GM15510 (cell line): ENCODE measurements around the gene GDPD5.

ENCODE experiments used
- POLR2A ChIP-seq: IDR thresholded peaks from 3 replicates; pipeline ENCODE4 v1.6.1; 2011; ENCODE audit warnings: borderline replicate concordance; ENCODE audit not compliant: insufficient read length; ENCODE audit errors: extremely low read depth

The GDPD5 gene

GRCh38 chr11:75499423-75500190, 26.1 kb downstream of the GDPD5 start:
- TF ChIP-seq POLR2A: no peak

- no peak for TF ChIP-seq POLR2A
Measured at GRCh38 chr11:75498556-75499255, 27.0 kb downstream of the GDPD5 start.

- TF ChIP-seq POLR2A: no peak
Measured at GRCh38 chr11:75497788-75498409, 27.8 kb downstream of the GDPD5 start.

GRCh38 chr11:75496305-75496752, 29.4 kb downstream of the GDPD5 start:
- TF ChIP-seq POLR2A: no peak

GRCh38 chr11:75495749-75496304, 29.9 kb downstream of the GDPD5 start:
- no peak for TF ChIP-seq POLR2A

- TF ChIP-seq POLR2A: no peak
Measured at GRCh38 chr11:75493626-75494025, 32.1 kb downstream of the GDPD5 start.

GRCh38 chr11:75492181-75492820, 33.4 kb downstream of the GDPD5 start:
- TF ChIP-seq POLR2A: no peak

- no peak for TF ChIP-seq POLR2A
Measured at GRCh38 chr11:75491465-75491864, 34.3 kb downstream of the GDPD5 start.

- TF ChIP-seq POLR2A: no peak
Measured at GRCh38 chr11:75490221-75491181, 35.2 kb downstream of the GDPD5 start.

- TF ChIP-seq POLR2A: no peak
Measured at GRCh38 chr11:75487365-75487764, 38.4 kb downstream of the GDPD5 start.

GRCh38 chr11:75485742-75486141, 40.0 kb downstream of the GDPD5 start:
- TF ChIP-seq POLR2A: no peak

- no peak for TF ChIP-seq POLR2A
Measured at GRCh38 chr11:75482931-75483469, 42.7 kb downstream of the GDPD5 start.

GRCh38 chr11:75481922-75482606, 43.7 kb downstream of the GDPD5 start:
- no peak for TF ChIP-seq POLR2A

GRCh38 chr11:75481223-75481921, 44.4 kb downstream of the GDPD5 start:
- TF ChIP-seq POLR2A: no peak
